ENCODE measurements around the gene TSPAN9.

The TSPAN9 gene

GRCh38 chr12:3233797-3234196, 156.6 kb downstream of the TSPAN9 start:
- no peak for DNase-seq

DNA sequence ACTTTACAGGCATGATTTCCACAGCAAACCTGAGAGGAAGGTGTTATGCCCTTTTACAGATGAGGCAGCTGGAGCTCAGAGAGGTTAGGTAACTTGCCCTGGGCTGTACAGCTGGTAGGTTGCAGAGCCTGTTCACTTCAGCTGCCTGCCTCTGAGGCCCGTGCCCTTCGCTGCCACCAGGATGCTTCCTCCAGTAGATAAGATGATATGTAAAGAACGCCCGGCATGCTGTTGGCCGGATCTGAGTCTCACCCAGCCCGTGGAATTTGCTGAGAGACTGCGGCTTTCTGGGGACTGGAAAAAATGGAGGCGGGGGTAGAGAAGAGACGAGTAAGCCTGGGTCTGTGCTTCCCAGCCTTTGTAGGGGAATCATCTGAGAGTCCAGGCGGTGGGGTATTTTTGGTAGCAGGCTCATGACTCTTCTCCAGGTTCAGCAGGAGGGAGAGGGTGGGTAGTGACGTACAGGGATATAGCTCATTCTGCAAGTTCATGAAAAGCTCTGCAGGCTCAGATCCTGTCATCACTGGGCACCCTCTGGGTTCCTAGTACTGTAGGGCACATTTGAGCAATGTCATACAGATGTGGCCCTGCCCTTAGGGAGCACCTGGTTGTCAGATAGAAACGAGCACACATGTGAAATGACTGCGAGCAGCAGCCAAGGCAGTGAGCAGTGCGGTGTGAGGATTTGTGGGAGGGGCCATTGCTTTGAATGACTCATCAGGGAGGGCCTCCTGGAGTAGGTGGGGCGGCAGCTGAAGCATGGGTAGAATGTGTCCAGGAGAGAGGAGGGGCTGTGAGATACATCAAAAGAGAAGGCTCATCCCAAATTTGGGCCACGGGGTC, 159.4 kb downstream of the TSPAN9 start:
- no peak for DNase-seq

DNA sequence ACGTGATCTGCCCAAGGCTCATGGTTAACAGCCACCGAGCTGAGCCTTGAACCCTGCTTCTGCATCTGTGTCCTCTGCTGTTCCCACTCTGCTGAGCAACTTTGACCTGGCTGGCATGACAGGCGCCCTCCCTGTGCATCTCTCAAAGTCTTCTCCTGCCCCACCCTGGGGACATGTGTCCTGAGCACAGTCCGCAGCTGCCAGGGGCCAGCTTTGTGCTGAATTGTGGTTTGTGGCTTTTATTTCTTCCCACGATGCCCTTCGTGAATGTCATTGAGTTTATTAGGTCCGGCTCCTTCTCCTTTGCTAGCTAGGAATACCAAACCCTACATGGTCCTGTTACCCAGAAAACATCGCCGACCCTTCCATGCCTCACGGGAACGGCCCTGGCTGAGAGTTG, 161.0 kb downstream of the TSPAN9 start:
- no peak for DNase-seq

GRCh38 chr12:3241621-3242020, 164.4 kb downstream of the TSPAN9 start:
- DNase-seq: no peak

- DNase-seq: no peak
Observed at GRCh38 chr12:3242199-3242863, 165.2 kb downstream of the TSPAN9 start.

DNA sequence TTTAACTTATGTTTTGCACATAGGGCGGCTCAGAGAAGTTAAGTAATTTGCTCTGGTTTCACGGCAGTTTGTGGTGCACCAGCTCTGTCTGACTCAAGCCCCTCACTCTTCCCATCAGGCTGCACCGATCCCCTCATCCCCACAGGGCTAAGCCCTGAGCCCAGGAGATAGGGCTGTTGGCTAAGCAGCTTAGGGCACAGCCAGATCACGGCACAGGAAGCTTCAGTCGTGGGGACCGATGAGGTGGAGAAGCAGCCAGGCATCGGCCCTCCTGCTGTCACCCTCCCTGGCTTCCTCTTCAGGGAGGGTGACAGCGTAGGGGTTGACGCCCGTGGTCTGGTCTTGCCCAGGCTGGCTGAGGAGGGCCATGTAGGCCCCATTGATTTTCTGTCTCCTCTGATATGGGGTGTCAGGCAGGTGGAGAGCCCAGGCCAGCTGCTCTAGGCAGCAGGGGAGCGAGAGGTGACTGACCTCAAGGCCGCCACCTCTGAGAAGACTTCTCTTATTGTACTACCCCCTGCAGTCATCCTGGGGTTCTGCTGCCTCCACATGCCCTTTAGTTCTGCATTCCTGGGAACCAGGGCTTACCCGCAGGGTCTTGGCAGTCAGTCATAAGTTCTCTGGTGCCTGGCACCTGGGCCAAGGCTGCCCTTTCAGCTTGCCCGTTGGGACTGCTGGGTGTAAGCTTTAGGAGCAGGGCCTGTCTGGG, 166.4 kb downstream of the TSPAN9 start:
- DNase-seq: no peak

GRCh38 chr12:3244219-3244750, 167.1 kb downstream of the TSPAN9 start:
- no peak for DNase-seq

DNA sequence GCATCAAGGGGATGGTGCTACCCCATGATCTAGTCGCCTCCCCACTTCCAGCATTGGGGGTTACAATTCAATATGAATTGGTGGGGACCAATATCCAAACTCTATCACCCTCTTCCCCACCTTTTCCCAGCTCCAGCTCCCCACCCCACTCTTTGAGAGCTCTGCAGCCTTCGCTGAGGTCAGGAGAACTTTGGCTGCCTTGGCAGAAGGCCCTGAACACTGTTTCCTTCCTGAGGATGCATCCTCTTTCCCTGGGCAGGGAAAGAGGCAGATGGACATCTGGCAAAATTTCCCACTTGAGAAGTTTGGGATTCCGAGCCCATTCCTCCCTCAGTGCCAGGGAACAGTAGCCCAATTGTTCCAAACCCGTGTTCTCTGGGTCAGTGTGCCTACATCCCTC, 169.1 kb downstream of the TSPAN9 start:
- no peak for DNase-seq

GRCh38 chr12:3247077-3247476, 169.9 kb downstream of the TSPAN9 start:
- no peak for DNase-seq

GRCh38 chr12:3247629-3248161, 170.5 kb downstream of the TSPAN9 start:
- DNase-seq: no peak

GRCh38 chr12:3249081-3249800, 172.1 kb downstream of the TSPAN9 start:
- DNase-seq: no peak

- no peak for DNase-seq
Observed at GRCh38 chr12:3250034-3250433, 172.9 kb downstream of the TSPAN9 start.

DNA sequence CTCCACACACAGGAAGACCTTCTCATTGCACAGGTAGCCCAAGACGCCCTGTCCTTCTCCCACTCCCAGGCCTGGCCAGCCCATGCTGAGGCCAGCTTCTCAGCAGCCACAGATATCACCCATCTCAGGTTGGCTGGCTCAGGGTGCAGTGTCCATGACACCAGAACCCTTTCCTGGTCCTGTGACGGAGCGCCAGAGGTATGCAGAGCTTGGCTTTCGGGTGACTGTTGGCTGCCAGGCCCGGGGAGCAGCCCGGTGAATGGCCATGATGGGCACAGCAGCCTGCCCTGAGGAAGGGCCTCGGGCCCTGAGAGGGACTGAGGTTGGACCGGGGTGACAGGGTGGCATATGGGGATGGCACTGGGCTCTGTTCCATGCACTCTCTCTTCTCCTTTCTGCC, 173.4 kb downstream of the TSPAN9 start:
- DNase-seq: no peak

- no peak for DNase-seq
Observed at GRCh38 chr12:3251067-3251466, 173.9 kb downstream of the TSPAN9 start.

GRCh38 chr12:3251691-3252090, 174.5 kb downstream of the TSPAN9 start:
- no peak for DNase-seq

GRCh38 chr12:3252450-3252891, 175.3 kb downstream of the TSPAN9 start:
- DNase-seq: no peak

DNA sequence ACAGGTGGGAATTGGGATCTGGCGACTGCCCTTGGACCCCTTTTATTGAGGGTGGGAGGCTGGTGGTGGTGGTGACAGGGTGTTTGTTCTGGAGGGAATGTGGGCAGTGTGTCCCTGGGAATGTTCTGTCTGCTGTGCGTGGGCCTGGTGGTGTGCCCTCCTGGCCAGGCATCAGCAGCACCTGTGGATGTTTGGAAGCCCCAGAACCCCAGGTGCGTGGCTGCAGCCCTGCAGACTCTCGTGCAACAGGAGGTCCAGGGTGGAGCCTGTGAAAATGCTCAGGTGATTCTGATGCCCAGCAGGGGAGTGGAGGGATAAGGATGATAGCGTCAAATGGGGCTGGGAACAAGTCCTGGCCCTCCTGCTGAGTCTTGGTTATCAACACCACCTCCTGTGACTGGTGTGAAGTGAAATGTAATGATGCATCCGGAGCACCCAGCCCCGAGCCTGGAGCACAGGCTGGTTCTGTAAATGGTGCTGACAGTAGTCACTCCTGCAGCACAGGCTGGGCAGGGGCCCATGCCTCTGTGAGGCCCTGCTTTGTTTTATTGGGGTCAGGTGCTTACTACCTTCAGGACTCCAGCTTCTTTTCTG, 176.6 kb downstream of the TSPAN9 start:
- no peak for DNase-seq

GRCh38 chr12:3255057-3255456, 177.9 kb downstream of the TSPAN9 start:
- no peak for DNase-seq

GRCh38 chr12:3256103-3256631, 179.0 kb downstream of the TSPAN9 start:
- DNase-seq: no peak

GRCh38 chr12:3257411-3257810, 180.2 kb downstream of the TSPAN9 start:
- DNase-seq: no peak

DNA sequence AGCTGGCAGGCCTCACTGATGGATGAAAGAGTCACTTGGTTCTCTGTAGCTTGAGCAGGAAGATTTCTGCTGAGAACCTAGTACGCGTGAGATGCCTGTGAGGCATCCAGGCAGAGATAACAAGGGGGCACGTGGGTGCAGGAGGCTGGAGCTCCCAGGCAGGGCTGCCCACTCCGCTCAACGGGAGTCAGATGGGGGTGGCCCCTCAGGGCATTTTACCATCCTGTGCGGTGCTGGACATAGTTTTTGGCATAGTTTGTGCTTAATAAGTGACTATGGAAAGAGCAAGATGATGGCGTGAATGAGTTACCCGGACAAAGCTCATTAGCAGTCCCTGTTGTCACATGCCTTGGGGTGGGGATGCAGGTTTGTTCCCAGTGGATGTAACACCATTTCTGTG, 182.8 kb downstream of the TSPAN9 start:
- DNase-seq: no peak
